Measurements from ENCODE around the gene ABCG4.

- TF ChIP-seq ZNF114 (CRISPR knock-in tag; IDR thresholded peaks at IDR 0.05) (no peak), CREB1 (CRISPR knock-in tag; IDR thresholded peaks at IDR 0.05; ENCODE audit: low read depth) (no peak), CTCF (conservative IDR thresholded peaks at IDR 0.05; ENCODE audit: low read depth in 2 of 2) (no peak), EZH2 (IDR thresholded peaks at IDR 0.05; ENCODE audit: low read depth, unreplicated experiment) (no peak), POLR2AphosphoS5 (IDR thresholded peaks at IDR 0.05; ENCODE audit: low read depth) (no peak), ZNF331 (CRISPR knock-in tag; IDR thresholded peaks at IDR 0.05; ENCODE audit: low read depth) (no peak), EZH2phosphoT487 (IDR thresholded peaks at IDR 0.05; ENCODE audit: unreplicated experiment) (no peak), ZNF462 (CRISPR knock-in tag; IDR thresholded peaks at IDR 0.05) (no peak), NANOG (IDR thresholded peaks at IDR 0.05; ENCODE audit: borderline replicate concordance) (no peak)
- TF ChIP-seq, protein P1, sequence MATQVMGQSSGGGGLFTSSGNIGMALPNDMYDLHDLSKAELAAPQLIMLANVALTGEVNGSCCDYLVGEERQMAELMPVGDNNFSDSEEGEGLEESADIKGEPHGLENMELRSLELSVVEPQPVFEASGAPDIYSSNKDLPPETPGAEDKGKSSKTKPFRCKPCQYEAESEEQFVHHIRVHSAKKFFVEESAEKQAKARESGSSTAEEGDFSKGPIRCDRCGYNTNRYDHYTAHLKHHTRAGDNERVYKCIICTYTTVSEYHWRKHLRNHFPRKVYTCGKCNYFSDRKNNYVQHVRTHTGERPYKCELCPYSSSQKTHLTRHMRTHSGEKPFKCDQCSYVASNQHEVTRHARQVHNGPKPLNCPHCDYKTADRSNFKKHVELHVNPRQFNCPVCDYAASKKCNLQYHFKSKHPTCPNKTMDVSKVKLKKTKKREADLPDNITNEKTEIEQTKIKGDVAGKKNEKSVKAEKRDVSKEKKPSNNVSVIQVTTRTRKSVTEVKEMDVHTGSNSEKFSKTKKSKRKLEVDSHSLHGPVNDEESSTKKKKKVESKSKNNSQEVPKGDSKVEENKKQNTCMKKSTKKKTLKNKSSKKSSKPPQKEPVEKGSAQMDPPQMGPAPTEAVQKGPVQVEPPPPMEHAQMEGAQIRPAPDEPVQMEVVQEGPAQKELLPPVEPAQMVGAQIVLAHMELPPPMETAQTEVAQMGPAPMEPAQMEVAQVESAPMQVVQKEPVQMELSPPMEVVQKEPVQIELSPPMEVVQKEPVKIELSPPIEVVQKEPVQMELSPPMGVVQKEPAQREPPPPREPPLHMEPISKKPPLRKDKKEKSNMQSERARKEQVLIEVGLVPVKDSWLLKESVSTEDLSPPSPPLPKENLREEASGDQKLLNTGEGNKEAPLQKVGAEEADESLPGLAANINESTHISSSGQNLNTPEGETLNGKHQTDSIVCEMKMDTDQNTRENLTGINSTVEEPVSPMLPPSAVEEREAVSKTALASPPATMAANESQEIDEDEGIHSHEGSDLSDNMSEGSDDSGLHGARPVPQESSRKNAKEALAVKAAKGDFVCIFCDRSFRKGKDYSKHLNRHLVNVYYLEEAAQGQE (IDR thresholded peaks at IDR 0.05; ENCODE audit: unreplicated experiment): no peak
- TF ChIP-seq, protein P2, sequence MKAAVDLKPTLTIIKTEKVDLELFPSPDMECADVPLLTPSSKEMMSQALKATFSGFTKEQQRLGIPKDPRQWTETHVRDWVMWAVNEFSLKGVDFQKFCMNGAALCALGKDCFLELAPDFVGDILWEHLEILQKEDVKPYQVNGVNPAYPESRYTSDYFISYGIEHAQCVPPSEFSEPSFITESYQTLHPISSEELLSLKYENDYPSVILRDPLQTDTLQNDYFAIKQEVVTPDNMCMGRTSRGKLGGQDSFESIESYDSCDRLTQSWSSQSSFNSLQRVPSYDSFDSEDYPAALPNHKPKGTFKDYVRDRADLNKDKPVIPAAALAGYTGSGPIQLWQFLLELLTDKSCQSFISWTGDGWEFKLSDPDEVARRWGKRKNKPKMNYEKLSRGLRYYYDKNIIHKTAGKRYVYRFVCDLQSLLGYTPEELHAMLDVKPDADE (IDR thresholded peaks at IDR 0.05): no peak
These were observed 40.6 kb upstream of the ABCG4 start for GRCh38 chr11:119108146-119108856.

All from GM23338 (cell line).